Immature natural killer cell (primary cell): ENCODE data around the gene SPATA31E1. TPM values are rescaled to one million over a fixed set of nuclear protein-coding genes. Genes with fewer than 3 reads are reported as not detected.
"Not testable (repeated sequence)": the region's sequence is repeated elsewhere in the genome, so short reads cannot be mapped to it uniquely, and the experiment has no call there.

Experiments
- DNase-seq, 3 donors: peaks; one replicate each; pipeline ENCODE4 v3.0.0; 2022; ENCODE audit warnings: mixed read lengths in 1 of 3
- H3K27ac Mint-ChIP-seq, 6 donors: one replicate each; pipeline ENCODE4 v1.8.0; 2020; ENCODE audit warnings: mixed read lengths in 6 of 6, mild to moderate bottlenecking in 5 of 6, inconsistent platforms in 4 of 6, moderate library complexity in 3 of 6
- H3K27me3 Mint-ChIP-seq, 3 donors: one replicate each; pipeline ENCODE4 v1.8.0; 2020 to 2021; ENCODE audit warnings: low read depth in 3 of 3, mild to moderate bottlenecking in 3 of 3, mixed read lengths in 3 of 3, moderate library complexity in 3 of 3, inconsistent platforms in 1 of 3
- H3K36me3 Mint-ChIP-seq, 3 donors: one replicate each; pipeline ENCODE4 v1.8.0; 2020; ENCODE audit warnings: mixed read lengths in 3 of 3, inconsistent platforms in 2 of 3, mild to moderate bottlenecking in 2 of 3
- H3K4me1 Mint-ChIP-seq, 2 donors: one replicate each; pipeline ENCODE4 v1.8.0; 2020; ENCODE audit warnings: inconsistent platforms in 2 of 2, mild to moderate bottlenecking in 2 of 2, mixed read lengths in 2 of 2, moderate library complexity in 1 of 2
- H3K4me3 Mint-ChIP-seq, 5 donors: one replicate each; pipeline ENCODE4 v1.8.0; 2020; ENCODE audit warnings: mild to moderate bottlenecking in 5 of 5, mixed read lengths in 5 of 5, inconsistent platforms in 3 of 5, moderate library complexity in 3 of 5
- H3K9me3 Mint-ChIP-seq, 6 donors: one replicate each; pipeline ENCODE4 v1.8.0; 2020; ENCODE audit warnings: mild to moderate bottlenecking in 6 of 6, mixed read lengths in 6 of 6, inconsistent platforms in 4 of 6, moderate library complexity in 3 of 6
- polyA plus RNA-seq, 3 donors: library from polyadenylated mRNA; unstranded; fragments of 300-500 nt; fragmentation: Illumina TruSeq; gene quantifications; one replicate each; pipeline ENCODE4 v1.2.3, GENCODE V29; 2021

SPATA31E1 gene
- polyA plus RNA-seq, 3 donors from 2014 or later: not detected

GRCh38 chr9:87896891-87897290, 14.2 kb downstream of the SPATA31E1 start:
- Mint-ChIP-seq H3K4me3 (no peak overlapping the region), H3K27ac (no peak overlapping the region), H3K4me1 (no peaks in the 10 kb centered on the region), H3K27me3 (peaks cover 2% of the 10 kb centered on the region in 3 donors), H3K36me3 (no peaks in the 10 kb centered on the region), H3K9me3 (peaks cover 0 to 10% (median 1%) of the 10 kb centered on the region in 6 donors)
- DNase-seq: no peak

GRCh38 chr9:87898151-87898550, 15.5 kb downstream of the SPATA31E1 start:
- Mint-ChIP-seq H3K4me3 (no peak overlapping the region), H3K27ac (no peak overlapping the region), H3K9me3 (peaks cover 0 to 13% (median 2%) of the 10 kb centered on the region in 6 donors), H3K36me3 (no peaks in the 10 kb centered on the region), H3K27me3 (peaks cover 2% of the 10 kb centered on the region in 3 donors), H3K4me1 (no peaks in the 10 kb centered on the region)
- no peak for DNase-seq

- H3K9me3 Mint-ChIP-seq: peaks cover 4 to 23% (median 11%) of the 10 kb centered on the region in 6 donors
- H3K27ac Mint-ChIP-seq, H3K4me3 Mint-ChIP-seq, H3K27me3 Mint-ChIP-seq, DNase-seq, H3K36me3 Mint-ChIP-seq, H3K4me1 Mint-ChIP-seq: not testable (repeated sequence)
These were observed 19.7 kb downstream of the SPATA31E1 start for GRCh38 chr9:87902371-87902770.

- Mint-ChIP-seq H3K4me1 (no peaks in the 10 kb centered on the region), H3K9me3 (peaks cover 0 to 3% (median 0%) of the 10 kb centered on the region in 6 donors), H3K27me3 (peaks cover 3 to 10% (median 3%) of the 10 kb centered on the region in 3 donors), H3K27ac (no peak overlapping the region), H3K4me3 (no peak overlapping the region), H3K36me3 (no peaks in the 10 kb centered on the region)
- DNase-seq: no peak
These were observed 26.8 kb downstream of the SPATA31E1 start for GRCh38 chr9:87909310-87910041.

GRCh38 chr9:87910821-87911220, 28.1 kb downstream of the SPATA31E1 start:
- no peaks in the 10 kb centered on the region for H3K36me3 Mint-ChIP-seq

GRCh38 chr9:87917662-87918061, 35.0 kb downstream of the SPATA31E1 start, which contains the start of gene SPATA31C1:
SPATA31C1 (plus strand) TSS chr9:87917962.
- H3K4me3 Mint-ChIP-seq, H3K27ac Mint-ChIP-seq, H3K27me3 Mint-ChIP-seq, H3K4me1 Mint-ChIP-seq, H3K36me3 Mint-ChIP-seq, DNase-seq, H3K9me3 Mint-ChIP-seq: not testable (repeated sequence)

More at GRCh38 chr9:87910821-87911220, 28.1 kb downstream of the SPATA31E1 start:
- Mint-ChIP-seq H3K27ac (no peak overlapping the region), H3K4me3 (no peak overlapping the region), H3K27me3 (peaks cover 0 to 8% (median 3%) of the 10 kb centered on the region in 3 donors), H3K4me1 (no peaks in the 10 kb centered on the region), H3K9me3 (no peaks in the 10 kb centered on the region)
- no peak for DNase-seq

- H3K4me1 Mint-ChIP-seq, H3K36me3 Mint-ChIP-seq, H3K4me3 Mint-ChIP-seq, H3K27ac Mint-ChIP-seq, H3K27me3 Mint-ChIP-seq, H3K9me3 Mint-ChIP-seq, DNase-seq: not testable (repeated sequence)
These were observed 36.3 kb downstream of the SPATA31E1 start for GRCh38 chr9:87919013-87919412.

GRCh38 chr9:87921561-87921960, 38.9 kb downstream of the SPATA31E1 start:
- DNase-seq, H3K27ac Mint-ChIP-seq, H3K9me3 Mint-ChIP-seq: not testable (repeated sequence)

GRCh38 chr9:87923012-87923411, 40.3 kb downstream of the SPATA31E1 start:
- H3K27ac Mint-ChIP-seq, H3K36me3 Mint-ChIP-seq, H3K4me1 Mint-ChIP-seq, H3K9me3 Mint-ChIP-seq, H3K27me3 Mint-ChIP-seq: not testable (repeated sequence)
- DNase-seq: peak; percentile 10 to 26 (median 20)
- H3K4me3 Mint-ChIP-seq: peak overlapping the region in 1 of 5 donors; percentile 30

More at GRCh38 chr9:87921561-87921960, 38.9 kb downstream of the SPATA31E1 start:
- not testable (repeated sequence) for H3K27me3 Mint-ChIP-seq, H3K4me3 Mint-ChIP-seq, H3K36me3 Mint-ChIP-seq, H3K4me1 Mint-ChIP-seq

- H3K27ac Mint-ChIP-seq: not testable (repeated sequence)
These were observed 42.2 kb downstream of the SPATA31E1 start for GRCh38 chr9:87924851-87925250.

GRCh38 chr9:87929152-87929551, 46.5 kb downstream of the SPATA31E1 start:
- not testable (repeated sequence) for H3K27ac Mint-ChIP-seq, DNase-seq, H3K9me3 Mint-ChIP-seq, H3K4me1 Mint-ChIP-seq, H3K27me3 Mint-ChIP-seq, H3K4me3 Mint-ChIP-seq, H3K36me3 Mint-ChIP-seq

More at GRCh38 chr9:87924851-87925250, 42.2 kb downstream of the SPATA31E1 start:
- not testable (repeated sequence) for H3K9me3 Mint-ChIP-seq, DNase-seq, H3K36me3 Mint-ChIP-seq, H3K4me1 Mint-ChIP-seq, H3K4me3 Mint-ChIP-seq, H3K27me3 Mint-ChIP-seq

GRCh38 chr9:87934444-87934843, 51.8 kb downstream of the SPATA31E1 start:
- H3K4me1 Mint-ChIP-seq: peaks cover 0 to 12% of the 10 kb centered on the region in 2 donors
- H3K9me3 Mint-ChIP-seq, H3K27me3 Mint-ChIP-seq, H3K4me3 Mint-ChIP-seq, H3K36me3 Mint-ChIP-seq, DNase-seq, H3K27ac Mint-ChIP-seq: not testable (repeated sequence)

GRCh38 chr9:87937352-87937751, 54.7 kb downstream of the SPATA31E1 start:
- peak overlapping the region in 1 of 5 donors; percentile 50 for H3K4me3 Mint-ChIP-seq
- H3K27me3 Mint-ChIP-seq: not testable (repeated sequence)

GRCh38 chr9:87937918-87938317, 55.2 kb downstream of the SPATA31E1 start:
- H3K27me3 Mint-ChIP-seq, H3K27ac Mint-ChIP-seq, H3K36me3 Mint-ChIP-seq, H3K4me3 Mint-ChIP-seq, H3K9me3 Mint-ChIP-seq, DNase-seq: not testable (repeated sequence)
- peaks cover 0 to 12% of the 10 kb centered on the region in 2 donors for H3K4me1 Mint-ChIP-seq

More at GRCh38 chr9:87937352-87937751, 54.7 kb downstream of the SPATA31E1 start:
- peak in 1 of 3 donors; percentile 14 for DNase-seq
- H3K27ac Mint-ChIP-seq, H3K9me3 Mint-ChIP-seq, H3K36me3 Mint-ChIP-seq: not testable (repeated sequence)
- H3K4me1 Mint-ChIP-seq: peaks cover 0 to 12% of the 10 kb centered on the region in 2 donors

- not testable (repeated sequence) for DNase-seq, H3K4me3 Mint-ChIP-seq, H3K27ac Mint-ChIP-seq, H3K36me3 Mint-ChIP-seq, H3K9me3 Mint-ChIP-seq, H3K27me3 Mint-ChIP-seq
- H3K4me1 Mint-ChIP-seq: peaks cover 0 to 12% of the 10 kb centered on the region in 2 donors
These were observed 55.7 kb downstream of the SPATA31E1 start for GRCh38 chr9:87938336-87938735.
